OCI-M1 (cell line): ENCODE measurements around the gene PLCL1.

ENCODE experiments used
- DNase-seq: peaks from one replicate; lab custom pipeline; 2025; lab: John Stamatoyannopoulos, UW

PLCL1 gene

GRCh38 chr2:198060277-198060676 lies 255.9 kb downstream of the PLCL1 start:
- no peak for DNase-seq

- no peak for DNase-seq
Measured at GRCh38 chr2:198062826-198063225, 258.4 kb downstream of the PLCL1 start.

- DNase-seq, result no peak
Measured at GRCh38 chr2:198063242-198063641, 258.8 kb downstream of the PLCL1 start.

GRCh38 chr2:198065322-198065721 lies 260.9 kb downstream of the PLCL1 start:
- no peak for DNase-seq

GRCh38 chr2:198066597-198066996 lies 262.2 kb downstream of the PLCL1 start:
- no peak for DNase-seq

GRCh38 chr2:198072655-198073054 lies 268.3 kb downstream of the PLCL1 start:
- DNase-seq, result no peak

DNA sequence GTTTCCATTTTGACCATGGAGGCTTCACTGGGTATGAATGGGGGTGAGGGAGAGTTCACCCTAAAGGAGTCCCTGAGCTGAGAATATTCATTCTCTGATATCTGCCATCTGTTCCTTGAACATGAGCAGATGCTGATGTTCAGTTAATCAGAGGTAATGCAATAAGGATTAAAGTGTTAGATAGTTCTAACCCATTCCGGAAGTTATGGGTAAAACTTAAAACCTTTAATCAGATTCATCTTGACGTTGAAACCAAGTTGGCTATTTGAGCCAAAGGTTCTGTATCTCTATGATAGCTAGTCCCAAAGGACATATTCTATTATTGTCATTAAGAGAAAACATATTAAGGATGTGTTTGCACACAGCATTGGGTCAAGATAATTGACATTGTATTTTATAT lies 268.9 kb downstream of the PLCL1 start:
- DNase-seq, result no peak

- DNase-seq, result no peak
Measured at GRCh38 chr2:198077477-198077876, 273.1 kb downstream of the PLCL1 start.

- DNase-seq, result no peak
Measured at GRCh38 chr2:198080879-198081765, 276.7 kb downstream of the PLCL1 start.

GRCh38 chr2:198084156-198084555 lies 279.8 kb downstream of the PLCL1 start:
- no peak for DNase-seq

- DNase-seq, result peak; percentile 62
Measured at GRCh38 chr2:198096002-198096401, 291.6 kb downstream of the PLCL1 start.

GRCh38 chr2:198096965-198097364 lies 292.6 kb downstream of the PLCL1 start:
- no peak for DNase-seq

DNA sequence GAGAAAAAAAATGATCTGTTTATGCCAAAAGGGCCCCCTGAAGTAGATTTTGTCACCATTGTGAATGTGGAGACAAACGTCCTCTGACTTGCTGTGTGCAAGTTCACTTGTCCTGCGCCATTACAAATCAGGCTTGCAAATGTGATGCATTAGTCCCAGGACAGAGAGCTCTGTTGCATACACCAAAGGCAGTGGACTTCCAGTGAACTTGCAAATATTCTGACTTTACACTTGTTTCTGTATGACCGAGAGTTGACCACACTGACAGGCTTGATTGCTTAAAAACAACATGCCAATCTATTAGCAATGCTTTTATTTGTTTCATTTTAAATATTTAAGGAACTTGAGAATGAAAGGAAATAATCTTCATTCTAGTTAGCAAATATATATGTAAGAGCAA lies 293.2 kb downstream of the PLCL1 start:
- no peak for DNase-seq

GRCh38 chr2:198098386-198098785 lies 294.0 kb downstream of the PLCL1 start:
- no peak for DNase-seq

DNA sequence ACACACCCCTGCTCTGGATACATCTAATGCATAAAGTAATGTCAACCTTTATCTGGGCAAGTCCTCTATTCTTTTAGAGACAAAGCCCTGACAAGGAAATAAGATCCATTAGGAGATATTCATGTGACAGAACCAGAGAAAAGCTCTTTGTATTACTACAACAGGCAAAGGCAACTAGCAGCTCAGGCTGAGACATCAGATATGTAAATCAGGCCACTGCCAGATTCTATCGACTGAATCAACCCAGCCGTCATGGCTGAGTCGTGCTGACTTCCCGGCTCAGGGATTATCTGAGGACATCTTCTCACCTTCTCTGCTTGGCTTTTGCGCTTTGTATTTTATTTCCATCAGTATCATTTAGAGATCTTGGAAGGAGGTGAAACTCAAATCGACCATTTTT lies 294.5 kb downstream of the PLCL1 start:
- peak; percentile 20 for DNase-seq

GRCh38 chr2:198100346-198100745 lies 296.0 kb downstream of the PLCL1 start:
- DNase-seq, result peak; percentile 9

DNA sequence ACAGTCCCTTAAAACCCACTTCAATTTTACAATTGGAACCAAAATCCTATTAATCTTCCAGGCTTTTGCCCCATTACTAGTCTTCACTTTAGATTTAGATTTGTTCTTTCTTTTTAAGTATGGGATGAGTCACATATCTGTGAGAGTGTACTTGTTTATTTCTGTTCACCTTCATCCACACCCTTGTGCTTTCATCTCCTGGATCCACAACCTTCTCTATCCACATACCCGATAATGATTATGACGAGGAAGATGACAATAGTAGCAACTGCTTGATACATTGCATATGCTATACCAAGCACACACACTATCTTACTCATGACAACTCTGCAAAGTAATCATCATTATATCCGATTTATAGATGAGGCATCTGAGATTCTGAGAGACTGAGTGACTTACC lies 297.3 kb downstream of the PLCL1 start:
- DNase-seq, result no peak

GRCh38 chr2:198102120-198102519 lies 297.7 kb downstream of the PLCL1 start:
- DNase-seq, result no peak

GRCh38 chr2:198102856-198103255 lies 298.5 kb downstream of the PLCL1 start:
- DNase-seq, result no peak

DNA sequence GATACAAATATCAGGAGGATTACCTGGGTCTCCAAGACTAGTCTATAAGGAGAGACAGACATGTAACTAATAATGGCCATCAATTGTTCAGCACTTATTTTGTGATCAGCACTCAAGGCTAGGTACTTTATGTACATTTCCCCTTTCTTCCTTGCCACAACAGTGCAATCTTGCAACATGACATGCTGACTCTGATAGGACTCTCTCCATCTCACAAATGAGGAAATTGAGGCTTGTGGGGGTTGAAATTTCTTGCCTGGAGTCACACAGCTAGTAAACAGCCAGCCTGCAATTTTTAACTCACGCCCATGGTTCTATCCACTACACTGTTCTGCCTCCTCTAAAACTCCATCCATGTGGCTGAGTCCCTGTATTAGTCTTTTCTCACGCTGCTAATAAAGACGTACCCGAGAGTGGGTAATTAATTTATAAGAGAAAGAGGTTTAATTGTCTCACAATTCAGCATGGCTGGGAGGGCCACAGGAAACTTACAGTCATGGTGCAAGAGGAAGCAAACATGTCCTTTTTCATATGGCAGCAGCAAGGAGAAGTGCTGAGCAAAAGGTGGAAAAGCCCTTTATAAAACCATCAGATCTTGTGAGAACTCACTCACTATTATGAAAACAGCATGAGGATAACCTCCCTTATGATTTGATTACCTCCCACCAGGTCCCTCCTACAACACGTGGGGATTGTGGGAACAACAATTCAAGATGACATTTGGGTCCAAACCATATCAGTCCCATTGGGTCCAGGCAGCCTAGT lies 302.4 kb downstream of the PLCL1 start:
- peak; percentile 83 for DNase-seq

- DNase-seq, result no peak
Measured at GRCh38 chr2:198113316-198113715, 308.9 kb downstream of the PLCL1 start.

- no peak for DNase-seq
Measured at GRCh38 chr2:198114064-198114463, 309.7 kb downstream of the PLCL1 start.

- DNase-seq, result no peak
Measured at GRCh38 chr2:198115201-198115600, 310.8 kb downstream of the PLCL1 start.
